ENCODE results near the gene SETX. TPM values are rescaled to one million over a fixed set of nuclear protein-coding genes. Genes with fewer than 3 reads are reported as not detected.
A peak's percentile ranks its signal among the peaks of the same experiment; 100 is the strongest.

Gene SETX
- total and polyA plus RNA-seq, 2 of the 13 experiments (the other 11 are each of a cell fraction or from before 2014, with no cell fraction given) = 13.2 to 39.0 TPM

DNA sequence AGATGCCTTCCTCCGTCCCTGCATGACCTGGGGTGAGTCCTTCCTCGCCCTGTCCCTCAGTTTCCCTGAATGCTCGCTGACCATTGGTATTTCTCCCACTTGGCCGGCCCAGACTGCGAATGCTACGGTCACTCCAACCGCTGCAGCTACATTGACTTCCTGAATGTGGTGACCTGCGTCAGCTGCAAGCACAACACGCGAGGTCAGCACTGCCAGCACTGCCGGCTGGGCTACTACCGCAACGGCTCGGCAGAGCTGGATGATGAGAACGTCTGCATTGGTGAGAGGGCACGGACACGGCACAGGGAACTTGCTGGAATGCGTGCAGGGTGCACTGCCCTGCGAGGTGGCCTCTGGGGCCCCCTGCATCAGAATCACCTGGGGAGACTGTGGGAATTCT, 115.8 kb downstream of the SETX start:
- no peak overlapping the region for H3K9ac ChIP-seq (ENCODE audit: insufficient read depth, low read depth, low read length)
- BruUV-seq (replicated peaks) = no TSS peak
- CTCF ChIA-PET (ENCODE audit: low intra/inter-chr PET ratio, low total read pairs) = no interaction called here
- DNase-seq (ENCODE audit: low spot score) (no peak), ATAC-seq (no peak), FAIRE-seq (no peak)
- H4K20me1 ChIP-seq (ENCODE audit: insufficient read depth, low read length) = peaks cover 11% of the 10 kb centered on the region; the same call in 1 of the 2 replicates
- no peaks in the 10 kb centered on the region for H3K36me3 ChIP-seq (replicated peaks in 1 of 2; ENCODE audit: control insufficient read depth in 1 of 2, insufficient read depth in 2 of 2, low read length in 2 of 2)
- peaks cover 16% of the 10 kb centered on the region for H3K4me1 ChIP-seq (ENCODE audit: insufficient read depth, low read length)
- H3K4me3 ChIP-seq (replicated peaks in 1 of 3; ENCODE audit: insufficient read depth in 1 of 3, low read depth in 2 of 3, low read length in 3 of 3) = no peak overlapping the region
- H3K4me2 ChIP-seq (ENCODE audit: low read depth, low read length) = no peak overlapping the region
- no peak for TF ChIP-seq ZBTB1 (CRISPR knock-in tag; IDR thresholded peaks at IDR 0.05; ENCODE audit: borderline replicate concordance)
- TF ChIP-seq ELF1 (CRISPR knock-in tag; IDR thresholded peaks at IDR 0.05) = 0 out of 2 replicates have a peak, but pooled peaks have one; percentile 14
- TF ChIP-seq TFAP4 (IDR thresholded peaks at IDR 0.05; ENCODE audit: borderline replicate concordance, low read depth) = peak; percentile 26; the same call in 1 of the 2 replicates
- intact Hi-C loops (cut with micrococcal nuclease; ENCODE audit: unreplicated experiment) (loop anchor here (5.0 kb wide), 2 partner anchors 72 to 168 kb away; partner anchors contain the start of gene TTF1), in situ Hi-C loops (cut with HindIII; ENCODE audit: extremely low pct_ligation_motif_present, low pct_unique_long_range_greater_than_20kb) (loop anchor here (25.0 kb wide), 1 partner anchor 652 kb away; no protein-coding TSS in a partner anchor)
- no peak overlapping the region for H3K27ac ChIP-seq (ENCODE audit: extremely low read length, insufficient read depth, low read length)
- WGBS (ENCODE audit: low lambda C conversion rate) = 9% methylated on average over 7 of the region's 19 CpGs
- peaks cover 14 to 66% of the 10 kb centered on the region in 2 experiments; a peak in 4 of 5 replicates for H3K27me3 ChIP-seq (ENCODE audit: control insufficient read depth in 1 of 2, insufficient read depth in 2 of 2, low read length in 2 of 2)
- POLR2A ChIA-PET = no interaction called here
- no peak overlapping the region for H2AFZ ChIP-seq (ENCODE audit: low read length)
- H3K9me3 ChIP-seq (ENCODE audit: low read length) = no peaks in the 10 kb centered on the region
- no peaks in the 10 kb centered on the region for H3K79me2 ChIP-seq (ENCODE audit: insufficient read depth, low read length)

DNA sequence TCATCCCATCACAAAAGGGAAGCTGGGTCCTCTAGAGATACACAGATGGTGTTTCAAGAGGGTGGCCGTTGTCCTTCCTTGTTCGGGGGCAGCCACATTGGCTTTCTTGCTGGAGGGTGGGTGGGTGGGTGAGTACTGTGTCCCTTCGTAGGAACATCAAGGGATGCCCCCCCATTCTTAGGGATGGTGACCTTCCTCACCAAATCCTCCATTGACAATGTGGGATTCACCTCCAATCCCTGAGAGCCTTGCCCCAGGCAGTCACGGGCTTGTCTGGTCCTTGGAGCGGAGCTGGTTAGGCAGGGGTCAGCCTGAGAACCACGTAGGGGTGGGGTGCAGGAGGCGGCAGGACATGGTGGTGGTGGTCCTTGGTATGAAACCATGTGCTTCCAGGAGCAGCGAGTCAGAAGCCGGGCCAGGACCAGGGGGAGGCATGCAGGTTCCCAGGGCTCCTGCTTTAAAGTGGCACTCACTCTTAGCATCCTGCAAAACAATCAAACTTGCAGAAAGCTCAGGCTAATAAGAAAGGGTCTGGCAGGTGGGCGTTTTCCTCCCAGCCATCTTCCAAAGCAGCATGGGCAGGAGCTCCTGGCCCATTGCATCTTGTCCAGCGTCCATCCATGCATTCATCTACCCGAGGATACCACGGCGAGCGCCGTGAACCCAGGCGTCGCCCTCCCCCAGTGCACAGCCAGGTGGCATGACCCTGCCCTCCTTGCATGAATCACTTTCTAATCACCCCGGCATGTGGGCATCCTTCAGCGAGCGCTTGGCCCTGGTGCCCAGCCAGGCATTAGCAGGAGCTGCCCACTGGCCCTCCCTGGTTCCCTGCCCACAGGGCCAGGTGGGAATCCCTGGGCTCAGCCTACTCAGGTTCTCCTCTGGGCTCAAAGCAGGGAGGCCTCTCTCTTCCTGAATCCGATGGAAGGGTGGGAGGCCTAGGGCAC, 116.5 kb downstream of the SETX start:
- Histone ChIP-seq H3K27me3 (ENCODE audit: control insufficient read depth in 1 of 2, insufficient read depth in 2 of 2, low read length in 2 of 2) (peaks cover 11 to 64% of the 10 kb centered on the region in 2 experiments; a peak in 4 of 5 replicates), H3K27ac (ENCODE audit: extremely low read length, insufficient read depth, low read length) (no peak overlapping the region), H3K36me3 (replicated peaks in 1 of 2; ENCODE audit: control insufficient read depth in 1 of 2, insufficient read depth in 2 of 2, low read length in 2 of 2) (no peaks in the 10 kb centered on the region), H3K79me2 (ENCODE audit: insufficient read depth, low read length) (no peaks in the 10 kb centered on the region), H2AFZ (ENCODE audit: low read length) (no peak overlapping the region), H4K20me1 (ENCODE audit: insufficient read depth, low read length) (peaks cover 11% of the 10 kb centered on the region; the same call in 1 of the 2 replicates), H3K4me1 (ENCODE audit: insufficient read depth, low read length) (peaks cover 11% of the 10 kb centered on the region), H3K9me3 (ENCODE audit: low read length) (no peaks in the 10 kb centered on the region), H3K4me2 (ENCODE audit: low read depth, low read length) (no peak overlapping the region), H3K9ac (ENCODE audit: insufficient read depth, low read depth, low read length) (no peak overlapping the region), H3K4me3 (replicated peaks in 1 of 3; ENCODE audit: insufficient read depth in 1 of 3, low read depth in 2 of 3, low read length in 3 of 3) (no peak overlapping the region)
- DNase-seq (ENCODE audit: low spot score) (no peak), FAIRE-seq (no peak), ATAC-seq (no peak)
- 28% methylated on average over 15 of the region's 22 CpGs for WGBS (ENCODE audit: low lambda C conversion rate)
- TF ChIP-seq ZNF431 (CRISPR knock-in tag; IDR thresholded peaks at IDR 0.05; ENCODE audit: borderline replicate concordance, low read depth) (no peak), YEATS2 (CRISPR knock-in tag; IDR thresholded peaks at IDR 0.05; ENCODE audit: borderline replicate concordance) (no peak), ELF4 (CRISPR knock-in tag; IDR thresholded peaks at IDR 0.05; ENCODE audit: borderline replicate concordance) (no peak), GABPA (IDR thresholded peaks at IDR 0.05; ENCODE audit: low read depth, low read length) (no peak), GABPA (CRISPR knock-in tag; IDR thresholded peaks at IDR 0.05; ENCODE audit: low read depth) (no peak), ZSCAN30 (CRISPR knock-in tag; IDR thresholded peaks at IDR 0.05) (no peak), SMYD3 (CRISPR knock-in tag; IDR thresholded peaks at IDR 0.05) (no peak), RELA (CRISPR knock-in tag; IDR thresholded peaks at IDR 0.05) (no peak), NCOR1 (IDR thresholded peaks at IDR 0.05; ENCODE audit: borderline replicate concordance, low read length) (no peak)
- no TSS peak for BruUV-seq (replicated peaks)
- intact Hi-C loops (cut with micrococcal nuclease; ENCODE audit: unreplicated experiment) (loop anchor here (5.0 kb wide), 2 partner anchors 71 to 169 kb away; partner anchors contain the start of gene TTF1), in situ Hi-C loops (cut with HindIII; ENCODE audit: extremely low pct_ligation_motif_present, low pct_unique_long_range_greater_than_20kb) (loop anchor here (25.0 kb wide), 1 partner anchor 651 kb away; no protein-coding TSS in a partner anchor)
- ChIA-PET CTCF (ENCODE audit: low intra/inter-chr PET ratio, low total read pairs) (no interaction called here), POLR2A (no interaction called here)
